NCI-H1436 (cell line): ENCODE data around the gene EDEM2.
A peak's percentile ranks its signal among the peaks of the same experiment; 100 is the strongest.
"Not testable (repeated sequence)": the region's sequence is repeated elsewhere in the genome, so short reads cannot be mapped to it uniquely, and the experiment has no call there.

Experiments
- DNase-seq: peaks from one replicate; lab custom pipeline; 2025; lab: John Stamatoyannopoulos, UW

The EDEM2 gene

GRCh38 chr20:35146920-35147574 lies at the start of gene EDEM2:
TSS of gene EDEM2 (minus strand) at chr20:35147336. CDS start at chr20:35147258, 78 bp downstream.
- DNase-seq: peak; percentile 87

GRCh38 chr20:35196313-35196712 lies 49.2 kb upstream of the EDEM2 start:
- DNase-seq: no peak

GRCh38 chr20:35193031-35193791 lies 46.1 kb upstream of the EDEM2 start:
- not testable (repeated sequence) for DNase-seq

- DNase-seq: peak; percentile 59
Observed at GRCh38 chr20:35192118-35192872, 45.2 kb upstream of the EDEM2 start.

- DNase-seq: peak; percentile 90
Observed at GRCh38 chr20:35191419-35192117, 44.4 kb upstream of the EDEM2 start.

- DNase-seq: no peak
Observed at GRCh38 chr20:35190556-35190955, 43.4 kb upstream of the EDEM2 start.

- not testable (repeated sequence) for DNase-seq
Observed at GRCh38 chr20:35189223-35189622, 42.1 kb upstream of the EDEM2 start.

- DNase-seq: no peak
Observed at GRCh38 chr20:35187584-35188190, 40.6 kb upstream of the EDEM2 start.

- not testable (repeated sequence) for DNase-seq
Observed at GRCh38 chr20:35186691-35187289, 39.7 kb upstream of the EDEM2 start.

- DNase-seq: no peak
Observed at GRCh38 chr20:35181731-35182130, 34.6 kb upstream of the EDEM2 start.

- DNase-seq: no peak
Observed at GRCh38 chr20:35180266-35180665, 33.1 kb upstream of the EDEM2 start.

GRCh38 chr20:35179292-35180212 lies 32.4 kb upstream of the EDEM2 start:
- no peak for DNase-seq

GRCh38 chr20:35176132-35176531 lies 29.0 kb upstream of the EDEM2 start:
- DNase-seq: no peak

GRCh38 chr20:35174458-35175216 lies 27.5 kb upstream of the EDEM2 start:
- no peak for DNase-seq

GRCh38 chr20:35173576-35174192 lies 26.5 kb upstream of the EDEM2 start:
- no peak for DNase-seq

GRCh38 chr20:35172434-35172806 lies 25.3 kb upstream of the EDEM2 start:
- DNase-seq: no peak

GRCh38 chr20:35171753-35172433 lies 24.8 kb upstream of the EDEM2 start, which contains the start of gene PROCR:
TSS of gene PROCR (plus strand) at chr20:35172072. CDS start at chr20:35172155, 83 bp downstream.
- peak; percentile 22 for DNase-seq

GRCh38 chr20:35171438-35171752 lies 24.3 kb upstream of the EDEM2 start:
- no peak for DNase-seq
